Endothelial cell of coronary artery (primary cell): ENCODE results near the gene PGK1. TPM values are rescaled to one million over a fixed set of nuclear protein-coding genes. Genes with fewer than 3 reads are reported as not detected.

Source experiments
- total RNA-seq: library from RNA; depleted of rRNA; stranded (reverse); fragments of >200 nt; gene quantifications from 2 replicates; pipeline ENCODE4 v1.2.3, GENCODE V29; 2014

Gene PGK1
- total RNA-seq, result 240 and 355 TPM in 2 replicates

DNA sequence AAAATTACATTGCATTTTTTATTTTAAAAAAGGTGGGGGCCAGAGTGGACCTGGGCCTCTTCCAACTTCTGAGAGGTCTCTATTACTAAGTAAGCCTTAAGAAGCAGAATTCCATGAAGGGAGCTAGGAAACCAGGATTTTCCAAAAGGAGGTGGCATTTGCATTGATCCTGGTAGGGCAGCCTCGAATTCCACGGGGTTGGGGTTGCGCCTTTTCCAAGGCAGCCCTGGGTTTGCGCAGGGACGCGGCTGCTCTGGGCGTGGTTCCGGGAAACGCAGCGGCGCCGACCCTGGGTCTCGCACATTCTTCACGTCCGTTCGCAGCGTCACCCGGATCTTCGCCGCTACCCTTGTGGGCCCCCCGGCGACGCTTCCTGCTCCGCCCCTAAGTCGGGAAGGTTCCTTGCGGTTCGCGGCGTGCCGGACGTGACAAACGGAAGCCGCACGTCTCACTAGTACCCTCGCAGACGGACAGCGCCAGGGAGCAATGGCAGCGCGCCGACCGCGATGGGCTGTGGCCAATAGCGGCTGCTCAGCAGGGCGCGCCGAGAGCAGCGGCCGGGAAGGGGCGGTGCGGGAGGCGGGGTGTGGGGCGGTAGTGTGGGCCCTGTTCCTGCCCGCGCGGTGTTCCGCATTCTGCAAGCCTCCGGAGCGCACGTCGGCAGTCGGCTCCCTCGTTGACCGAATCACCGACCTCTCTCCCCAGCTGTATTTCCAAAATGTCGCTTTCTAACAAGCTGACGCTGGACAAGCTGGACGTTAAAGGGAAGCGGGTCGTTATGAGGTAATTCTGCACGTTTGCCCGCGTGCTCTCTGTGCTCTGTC is at the start of gene PGK1:
Gene PGK1, plus strand, starts transcription at position 626 of the 824 bp plus-strand sequence. Its CDS starts 93 bp downstream, at position 719.

GRCh38 chrX:78139160-78140123 is 35.4 kb downstream of the PGK1 start, which contains the start of gene TAF9B:
Gene TAF9B, minus strand, starts transcription at chrX:78139650. Its CDS starts 39 bp downstream, at chrX:78139611.

Other genes with a start within 250 kb of the PGK1 start
- gene MAGT1, start 208.8 kb upstream of the PGK1 start, total RNA-seq, result 168 and 197 TPM in 2 replicates
- 384 and 483 TPM in 2 replicates for gene COX7B, start 204.8 kb upstream of the PGK1 start, total RNA-seq
- 10.8 and 17.8 TPM in 2 replicates for gene ATP7A, start 193.6 kb upstream of the PGK1 start, total RNA-seq
- gene PGAM4, start 134.6 kb upstream of the PGK1 start, total RNA-seq, result not detected in 2 replicates
- gene TAF9B, start 35.4 kb downstream of the PGK1 start, total RNA-seq, result 9.7 and 13.9 TPM in 2 replicates
- gene CYSLTR1, start 223.4 kb downstream of the PGK1 start, total RNA-seq, result not detected in 2 replicates